ENCODE data around the gene ARID1B. TPM values are rescaled to one million over a fixed set of nuclear protein-coding genes. Genes with fewer than 3 reads are reported as not detected.
"Not testable (repeated sequence)": the region's sequence is repeated elsewhere in the genome, so short reads cannot be mapped to it uniquely, and the experiment has no call there.

ARID1B gene
- total RNA-seq, 1 donor from 2014 or later: 59.3 TPM

GRCh38 chr6:157037165-157037564 is 260.0 kb downstream of the ARID1B start:
- H3K4me1 Mint-ChIP-seq (ENCODE audit: low read depth): peaks cover 15% of the 10 kb centered on the region
- H3K4me3 Mint-ChIP-seq (ENCODE audit: unreplicated experiment): no peak overlapping the region
- no peak for DNase-seq (ENCODE audit: low spot score)
- H3K27ac Mint-ChIP-seq (ENCODE audit: unreplicated experiment): no peak overlapping the region
- TF ChIP-seq CTCF (IDR thresholded peaks at IDR 0.05): no peak
- no peaks in the 10 kb centered on the region for H3K27me3 Mint-ChIP-seq (ENCODE audit: low read depth)
- H3K36me3 Mint-ChIP-seq (ENCODE audit: low read depth): no peaks in the 10 kb centered on the region
- no peaks in the 10 kb centered on the region for H3K9me3 Mint-ChIP-seq (ENCODE audit: low read depth)

- peaks cover 11% of the 10 kb centered on the region for H3K4me1 Mint-ChIP-seq (ENCODE audit: low read depth)
- no peak for DNase-seq (ENCODE audit: low spot score)
- no peak for TF ChIP-seq CTCF (IDR thresholded peaks at IDR 0.05)
- no peaks in the 10 kb centered on the region for H3K9me3 Mint-ChIP-seq (ENCODE audit: low read depth)
- no peaks in the 10 kb centered on the region for H3K36me3 Mint-ChIP-seq (ENCODE audit: low read depth)
- H3K27ac Mint-ChIP-seq (ENCODE audit: unreplicated experiment): no peak overlapping the region
- no peaks in the 10 kb centered on the region for H3K27me3 Mint-ChIP-seq (ENCODE audit: low read depth)
- no peak overlapping the region for H3K4me3 Mint-ChIP-seq (ENCODE audit: unreplicated experiment)
Measured at GRCh38 chr6:157038610-157039009, 261.4 kb downstream of the ARID1B start.

- H3K4me1 Mint-ChIP-seq (ENCODE audit: low read depth); H3K9me3 Mint-ChIP-seq (ENCODE audit: low read depth); H3K27me3 Mint-ChIP-seq (ENCODE audit: low read depth); DNase-seq (ENCODE audit: low spot score); H3K36me3 Mint-ChIP-seq (ENCODE audit: low read depth); H3K4me3 Mint-ChIP-seq (ENCODE audit: unreplicated experiment); H3K27ac Mint-ChIP-seq (ENCODE audit: unreplicated experiment): not testable (repeated sequence)
Measured at GRCh38 chr6:157039639-157040038, 262.5 kb downstream of the ARID1B start.

GRCh38 chr6:157040191-157040590 is 263.0 kb downstream of the ARID1B start:
- no peak overlapping the region for H3K4me3 Mint-ChIP-seq (ENCODE audit: unreplicated experiment)
- H3K9me3 Mint-ChIP-seq (ENCODE audit: low read depth): no peaks in the 10 kb centered on the region
- H3K27ac Mint-ChIP-seq (ENCODE audit: unreplicated experiment): no peak overlapping the region
- no peaks in the 10 kb centered on the region for H3K36me3 Mint-ChIP-seq (ENCODE audit: low read depth)
- H3K4me1 Mint-ChIP-seq (ENCODE audit: low read depth): peaks cover 5% of the 10 kb centered on the region
- no peaks in the 10 kb centered on the region for H3K27me3 Mint-ChIP-seq (ENCODE audit: low read depth)
- no peak for TF ChIP-seq CTCF (IDR thresholded peaks at IDR 0.05)
- DNase-seq (ENCODE audit: low spot score): no peak

- DNase-seq (ENCODE audit: low spot score): no peak
- H3K4me3 Mint-ChIP-seq (ENCODE audit: unreplicated experiment): no peak overlapping the region
- H3K4me1 Mint-ChIP-seq (ENCODE audit: low read depth): peaks cover 51% of the 10 kb centered on the region
Measured at GRCh38 chr6:157045831-157046454, 268.8 kb downstream of the ARID1B start.

More at GRCh38 chr6:157045831-157046454, 268.8 kb downstream of the ARID1B start:
- Mint-ChIP-seq H3K36me3 (ENCODE audit: low read depth) (no peaks in the 10 kb centered on the region), H3K27ac (ENCODE audit: unreplicated experiment) (peak overlapping the region; percentile 84), H3K9me3 (ENCODE audit: low read depth) (no peaks in the 10 kb centered on the region), H3K27me3 (ENCODE audit: low read depth) (no peaks in the 10 kb centered on the region)
- TF ChIP-seq CTCF (IDR thresholded peaks at IDR 0.05): peak; percentile 89

Measured in chondrocyte (in vitro differentiated cells).